SK-N-SH treated with all-trans-retinoic acid at 6 μM for 48 hours (cell line): ENCODE data around the gene ADGRG6.

Experiments
- ATAC-seq: fragments of 200-7000 bp; cut with Tn5 transposase; 3 replicates; pipeline ENCODE4 v1.9.1; 2020; ENCODE audit warnings: mild to moderate bottlenecking, moderate library complexity
- ARNTL ChIP-seq: fragments of 450-650 bp; formaldehyde crosslinking; IDR thresholded peaks from 2 replicates; pipeline ENCODE4 v1.5.0; 2020; ENCODE audit warnings: low read depth, mild to moderate bottlenecking, moderate library complexity, borderline replicate concordance
- BACH2 ChIP-seq: fragments of 250-450 bp; sonication (Bioruptor Pico); IDR thresholded peaks from 2 replicates; pipeline ENCODE4 v1.9.0; 2021; ENCODE audit warnings: mild to moderate bottlenecking, borderline replicate concordance
- CREB5 ChIP-seq: fragments of 250-450 bp; sonication (Bioruptor Pico); IDR thresholded peaks from 2 replicates; pipeline ENCODE4 v1.5.1; 2020; ENCODE audit warnings: low read depth, mild to moderate bottlenecking, moderate library complexity
- CSDC2 ChIP-seq: fragments of 250-450 bp; sonication (Bioruptor Pico); IDR thresholded peaks from 2 replicates; pipeline ENCODE4 v1.5.0; 2020; ENCODE audit warnings: mild to moderate bottlenecking, moderate library complexity
- CSRNP3 ChIP-seq: fragments of 250-450 bp; sonication (Bioruptor Pico); IDR thresholded peaks from 2 replicates; pipeline ENCODE4 v1.5.1; 2021; ENCODE audit warnings: mild to moderate bottlenecking, moderate library complexity
- ESRRG ChIP-seq: fragments of 250-450 bp; sonication (Bioruptor Pico); IDR thresholded peaks from 2 replicates; pipeline ENCODE4 v1.6.1; 2021; ENCODE audit warnings: mild to moderate bottlenecking
- GLIS3 ChIP-seq: fragments of 250-450 bp; sonication (Bioruptor Pico); IDR thresholded peaks from 2 replicates; pipeline ENCODE4 v1.5.0; 2020; ENCODE audit warnings: mild to moderate bottlenecking, moderate library complexity
- ISL1 ChIP-seq: fragments of 250-450 bp; sonication (Bioruptor Pico); IDR thresholded peaks from 2 replicates; pipeline ENCODE4 v2.1.2; 2022; ENCODE audit warnings: mild to moderate bottlenecking, moderate library complexity
- OSR1 ChIP-seq: fragments of 250-450 bp; sonication (Bioruptor Pico); IDR thresholded peaks from 2 replicates; pipeline ENCODE4 v1.8.0; 2022; ENCODE audit warnings: moderate library complexity, mild to moderate bottlenecking, inconsistent platforms
- POU6F1 ChIP-seq: fragments of 250-450 bp; sonication (Bioruptor Pico); IDR thresholded peaks from 2 replicates; pipeline ENCODE4 v1.8.0; 2021; ENCODE audit warnings: low read depth, mild to moderate bottlenecking, moderate library complexity, borderline replicate concordance
- RARB ChIP-seq: fragments of 250-450 bp; sonication (Bioruptor Pico); IDR thresholded peaks from 2 replicates; pipeline ENCODE4 v1.8.0; 2021; ENCODE audit warnings: mild to moderate bottlenecking, moderate library complexity
- SNAI2 ChIP-seq: fragments of 250-450 bp; sonication (Bioruptor Pico); IDR thresholded peaks from 2 replicates; pipeline ENCODE4 v1.5.0; 2020; ENCODE audit warnings: mild to moderate bottlenecking, moderate library complexity
- TSHZ2 ChIP-seq: fragments of 250-450 bp; sonication (Bioruptor Pico); IDR thresholded peaks from 2 replicates; pipeline ENCODE4 v1.5.0; 2020; ENCODE audit warnings: mild to moderate bottlenecking, moderate library complexity
- ZC3H10 ChIP-seq: fragments of 250-450 bp; sonication (Bioruptor Pico); IDR thresholded peaks from 2 replicates; pipeline ENCODE4 v1.5.1; 2021; ENCODE audit warnings: mild to moderate bottlenecking, moderate library complexity
- ZFP3 ChIP-seq: fragments of 250-450 bp; sonication (Bioruptor Pico); IDR thresholded peaks from 2 replicates; pipeline ENCODE4 v1.5.0; 2020; ENCODE audit warnings: mild to moderate bottlenecking, moderate library complexity
- ZFP30 ChIP-seq: fragments of 450-650 bp; formaldehyde crosslinking; IDR thresholded peaks from 2 replicates; pipeline ENCODE4 v1.5.0; 2022; ENCODE audit warnings: mild to moderate bottlenecking, moderate library complexity
- ZNF8 ChIP-seq: fragments of 450-650 bp; formaldehyde crosslinking; IDR thresholded peaks from 2 replicates; pipeline ENCODE4 v1.5.0; 2020; ENCODE audit warnings: mild to moderate bottlenecking, moderate library complexity

Gene ADGRG6

GRCh38 chr6:142324111-142324510, 22.3 kb downstream of the ADGRG6 start:
- TF ChIP-seq POU6F1 (CRISPR knock-in tag) (no peak), ZFP30 (CRISPR knock-in tag) (no peak), GLIS3 (CRISPR knock-in tag) (no peak), CREB5 (no peak), CSRNP3 (CRISPR knock-in tag) (no peak), ISL1 (no peak), OSR1 (no peak), SNAI2 (CRISPR knock-in tag) (no peak)

GRCh38 chr6:142325111-142325510, 23.3 kb downstream of the ADGRG6 start:
- peak; percentile 8; the same call in 1 of the 3 replicates for ATAC-seq

More at GRCh38 chr6:142324111-142324510, 22.3 kb downstream of the ADGRG6 start:
- no peak for ATAC-seq

More at GRCh38 chr6:142325111-142325510, 23.3 kb downstream of the ADGRG6 start:
- TF ChIP-seq ZFP3 (CRISPR knock-in tag) (no peak), RARB (CRISPR knock-in tag) (no peak), TSHZ2 (CRISPR knock-in tag) (no peak), CSDC2 (CRISPR knock-in tag) (no peak), CREB5 (no peak), ARNTL (CRISPR knock-in tag) (no peak), ZC3H10 (CRISPR knock-in tag) (no peak), POU6F1 (CRISPR knock-in tag) (no peak), ZNF8 (no peak), ESRRG (no peak), BACH2 (CRISPR knock-in tag) (no peak), ZFP30 (CRISPR knock-in tag) (no peak)
